ENCODE measurements around the gene PHF12. TPM values are rescaled to one million over a fixed set of nuclear protein-coding genes. Genes with fewer than 3 reads are reported as not detected.

The PHF12 gene
- total and polyA plus RNA-seq, 2 of the 13 experiments (the other 11 are each of a cell fraction or from before 2014, with no cell fraction given) = 9.8 to 17.1 TPM

GRCh38 chr17:28951991-28952975 is 965 bp upstream of the PHF12 start:
- Histone ChIP-seq H2AFZ (ENCODE audit: low read length) (no peak overlapping the region), H3K4me3 (replicated peaks in 1 of 3; ENCODE audit: insufficient read depth in 1 of 3, low read depth in 2 of 3, low read length in 3 of 3) (peak overlapping the region; percentile 70 to 88 (median 71)), H3K27ac (ENCODE audit: extremely low read length, insufficient read depth, low read length) (peak overlapping the region; percentile 99), H3K79me2 (ENCODE audit: insufficient read depth, low read length) (peaks cover 35% of the 10 kb centered on the region), H3K9ac (ENCODE audit: insufficient read depth, low read depth, low read length) (peak overlapping the region; percentile 93), H3K36me3 (replicated peaks in 1 of 2; ENCODE audit: control insufficient read depth in 1 of 2, insufficient read depth in 2 of 2, low read length in 2 of 2) (no peaks in the 10 kb centered on the region), H3K4me2 (ENCODE audit: low read depth, low read length) (peak overlapping the region; percentile 94), H3K27me3 (ENCODE audit: control insufficient read depth in 1 of 2, insufficient read depth in 2 of 2, low read length in 2 of 2) (no peaks in the 10 kb centered on the region; a peak in 1 of 5 replicates), H4K20me1 (ENCODE audit: insufficient read depth, low read length) (no peaks in the 10 kb centered on the region; the same call in 1 of the 2 replicates), H3K9me3 (ENCODE audit: low read length) (no peaks in the 10 kb centered on the region), H3K4me1 (ENCODE audit: insufficient read depth, low read length) (peaks cover 23% of the 10 kb centered on the region)
- ChIA-PET POLR2A (interaction anchor here (0.6 to 4.4 kb wide), 25 partner anchors 9 to 617 kb away, joined by 3 to 57 read pairs (median 5); partner anchors contain the start of genes FAM222B, IFT20, MYO18A and NEK8), CTCF (ENCODE audit: low intra/inter-chr PET ratio, low total read pairs) (interaction anchor here (1.2 kb wide), 1 partner anchor 102 kb away, joined by 3 read pairs; no protein-coding TSS in a partner anchor)
- FAIRE-seq (peak; percentile 99), ATAC-seq (peak; percentile 86), DNase-seq (ENCODE audit: low spot score) (peak; percentile 99)
- intact Hi-C loops (cut with micrococcal nuclease; ENCODE audit: unreplicated experiment) (no loop called here), in situ Hi-C loops (cut with HindIII; ENCODE audit: extremely low pct_ligation_motif_present, low pct_unique_long_range_greater_than_20kb) (no loop called here)
- 8% methylated on average over 23 of the region's 36 CpGs for WGBS (ENCODE audit: low lambda C conversion rate)
- TSS peak; percentile 87 for BruUV-seq (replicated peaks)
- TF ChIP-seq CREB1 (IDR thresholded peaks at IDR 0.05) (peak; percentile 85), CREB1 (CRISPR knock-in tag; IDR thresholded peaks at IDR 0.05) (peak; percentile 94), ZSCAN21 (CRISPR knock-in tag; IDR thresholded peaks at IDR 0.05; ENCODE audit: borderline replicate concordance) (0 out of 2 replicates have a peak, but pooled peaks have one; percentile 15), ONECUT2 (CRISPR knock-in tag; IDR thresholded peaks at IDR 0.05) (no peak), JUN (CRISPR knock-in tag; IDR thresholded peaks at IDR 0.05) (peak; percentile 72; the same call in 1 of the 2 replicates), ZNF580 (CRISPR knock-in tag; IDR thresholded peaks at IDR 0.05; ENCODE audit: borderline replicate concordance, low read depth) (peak; percentile 31; the same call in 1 of the 2 replicates), CERS6 (CRISPR knock-in tag; IDR thresholded peaks at IDR 0.05) (no peak), ZNF839 (CRISPR knock-in tag; IDR thresholded peaks at IDR 0.05; ENCODE audit: borderline replicate concordance) (0 out of 2 replicates have a peak, but pooled peaks have one; percentile 71), MXD1 (CRISPR knock-in tag; IDR thresholded peaks at IDR 0.05) (no peak), ZSCAN31 (CRISPR knock-in tag; IDR thresholded peaks at IDR 0.05; ENCODE audit: low read depth) (peak; percentile 62; the same call in 1 of the 2 replicates), FUBP1 (CRISPR knock-in tag; IDR thresholded peaks at IDR 0.05; ENCODE audit: borderline replicate concordance) (no peak), SRSF1 (optimal IDR thresholded peaks at IDR 0.05; ENCODE audit: low read depth, low read length) (peak; percentile 43), ZKSCAN8 (CRISPR knock-in tag; IDR thresholded peaks at IDR 0.05; ENCODE audit: borderline replicate concordance) (no peak), HOXA5 (CRISPR knock-in tag; IDR thresholded peaks at IDR 0.05) (no peak; the same call in 1 of the 2 replicates)
